Superior temporal gyrus (tissue), 1 donor: ENCODE results near the gene PRIMPOL.
"Not testable (repeated sequence)": the region's sequence is repeated elsewhere in the genome, so short reads cannot be mapped to it uniquely, and the experiment has no call there.

Experiments used
- DNase-seq: peaks from one replicate; pipeline ENCODE4 v3.0.0-alpha.2; 2016; ENCODE audit errors: extremely low spot score

The PRIMPOL gene, protein sequence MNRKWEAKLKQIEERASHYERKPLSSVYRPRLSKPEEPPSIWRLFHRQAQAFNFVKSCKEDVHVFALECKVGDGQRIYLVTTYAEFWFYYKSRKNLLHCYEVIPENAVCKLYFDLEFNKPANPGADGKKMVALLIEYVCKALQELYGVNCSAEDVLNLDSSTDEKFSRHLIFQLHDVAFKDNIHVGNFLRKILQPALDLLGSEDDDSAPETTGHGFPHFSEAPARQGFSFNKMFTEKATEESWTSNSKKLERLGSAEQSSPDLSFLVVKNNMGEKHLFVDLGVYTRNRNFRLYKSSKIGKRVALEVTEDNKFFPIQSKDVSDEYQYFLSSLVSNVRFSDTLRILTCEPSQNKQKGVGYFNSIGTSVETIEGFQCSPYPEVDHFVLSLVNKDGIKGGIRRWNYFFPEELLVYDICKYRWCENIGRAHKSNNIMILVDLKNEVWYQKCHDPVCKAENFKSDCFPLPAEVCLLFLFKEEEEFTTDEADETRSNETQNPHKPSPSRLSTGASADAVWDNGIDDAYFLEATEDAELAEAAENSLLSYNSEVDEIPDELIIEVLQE

DNA sequence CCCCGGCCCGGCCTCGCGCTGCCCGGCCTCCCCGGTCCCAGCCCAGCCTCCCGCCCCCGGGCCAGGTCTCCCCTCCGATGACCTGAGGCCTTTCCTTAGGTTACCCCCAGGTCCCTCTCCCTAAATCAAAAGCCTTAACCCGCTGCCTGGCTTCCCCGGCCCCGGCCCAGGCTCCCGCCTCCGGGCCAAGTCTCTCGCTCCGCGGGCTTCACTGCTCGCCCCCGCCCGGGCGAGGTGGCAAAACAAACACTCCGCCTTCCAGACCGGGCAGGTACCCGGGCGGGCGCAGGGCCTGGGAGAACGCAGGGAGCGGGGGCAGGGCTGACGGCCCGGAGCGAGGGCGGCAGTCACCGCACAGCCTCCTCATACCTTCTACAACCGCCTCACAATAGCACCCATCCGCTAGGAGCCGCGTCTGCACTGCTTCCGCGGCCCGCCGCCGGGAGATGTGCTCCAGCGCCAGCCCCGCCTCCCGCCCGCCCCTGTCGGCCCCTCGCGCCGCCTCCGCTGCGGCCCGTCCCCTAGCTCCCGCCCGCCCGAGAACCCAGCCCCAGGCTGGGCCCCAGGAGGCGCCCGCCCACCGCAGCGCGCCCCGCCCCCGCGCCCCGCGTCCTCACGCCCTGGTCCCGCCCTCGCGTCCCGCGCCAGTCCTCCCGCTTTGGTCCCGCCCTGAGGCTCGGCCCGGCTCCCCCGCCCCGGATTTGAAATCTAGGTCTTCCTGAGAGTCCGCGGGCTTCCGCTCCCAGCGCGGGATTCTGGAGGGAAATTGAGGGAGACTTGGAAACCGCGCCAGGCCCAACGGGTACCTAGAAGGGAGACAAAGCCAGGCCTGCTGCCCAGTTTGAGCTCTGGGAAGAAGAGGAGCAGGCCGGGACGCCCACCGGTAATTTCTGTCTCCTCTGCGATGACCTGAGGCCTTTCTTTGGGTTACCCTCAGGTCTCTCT is at the start of gene PRIMPOL, which contains the start of gene CASP3:
PRIMPOL (plus strand) TSS at position 713 of the 945 bp plus-strand sequence. CDS start 7,403 bp downstream, outside the sequence.
CASP3 (minus strand) TSS at position 422 of the 945 bp plus-strand sequence. CDS start 10,994 bp downstream, outside the sequence.
- DNase-seq: peak; percentile 91

DNA sequence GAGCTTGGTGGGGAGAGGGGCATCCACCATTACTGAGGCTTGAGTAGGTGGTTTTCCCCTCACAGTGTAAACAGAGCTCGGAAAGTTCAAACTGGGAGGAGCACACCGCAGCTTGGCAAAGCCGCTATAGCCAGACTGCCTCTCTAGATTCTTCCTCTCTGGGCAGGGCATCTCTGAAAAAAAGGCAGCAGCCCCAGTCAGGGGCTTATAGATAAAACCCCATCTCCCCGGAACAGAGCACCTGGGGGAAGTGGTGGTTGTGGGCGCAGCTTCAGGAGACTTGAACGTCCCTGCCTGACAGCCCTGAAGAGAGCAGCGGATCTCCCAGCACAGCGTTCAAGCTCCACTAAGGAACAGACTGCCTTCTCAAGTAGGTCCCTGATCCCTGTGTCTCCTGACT is 48.6 kb upstream of the PRIMPOL start:
- DNase-seq: not testable (repeated sequence)

DNA sequence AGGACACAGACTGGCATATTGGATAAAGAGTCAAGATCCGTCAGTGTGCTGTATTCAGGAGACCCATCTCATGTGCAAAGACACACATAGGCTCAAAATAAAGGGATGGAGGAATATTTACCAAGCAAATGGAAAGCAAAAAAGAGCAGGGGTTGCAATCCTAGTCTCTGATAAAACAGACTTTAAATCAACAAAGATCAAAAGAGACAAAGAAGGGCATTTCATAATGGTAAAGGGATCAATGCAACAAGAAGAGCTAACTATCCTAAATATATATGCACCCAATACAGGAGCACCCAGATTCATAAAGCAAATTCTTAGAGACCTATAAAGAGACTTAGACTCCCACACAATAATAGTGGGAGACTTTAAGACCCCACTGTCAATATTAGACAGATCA is 46.7 kb upstream of the PRIMPOL start:
- not testable (repeated sequence) for DNase-seq

DNA sequence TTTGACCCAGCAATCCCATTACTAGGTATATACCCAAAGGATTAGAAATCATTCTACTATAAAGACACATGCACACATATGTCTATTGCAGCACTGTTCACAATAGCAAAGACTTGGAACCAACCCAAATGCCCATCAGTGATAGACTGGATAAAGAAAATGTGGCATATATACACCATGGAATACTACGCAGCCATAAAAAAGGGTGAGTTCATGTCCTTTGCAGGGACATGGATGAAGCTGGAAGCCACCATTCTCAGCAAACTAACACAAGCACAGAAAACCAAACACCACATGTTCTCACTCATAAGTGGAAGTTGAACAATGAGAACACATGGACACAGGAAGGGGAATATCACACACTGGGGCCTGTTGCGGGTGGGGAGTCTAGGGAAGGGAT is 42.1 kb upstream of the PRIMPOL start:
- not testable (repeated sequence) for DNase-seq

DNA sequence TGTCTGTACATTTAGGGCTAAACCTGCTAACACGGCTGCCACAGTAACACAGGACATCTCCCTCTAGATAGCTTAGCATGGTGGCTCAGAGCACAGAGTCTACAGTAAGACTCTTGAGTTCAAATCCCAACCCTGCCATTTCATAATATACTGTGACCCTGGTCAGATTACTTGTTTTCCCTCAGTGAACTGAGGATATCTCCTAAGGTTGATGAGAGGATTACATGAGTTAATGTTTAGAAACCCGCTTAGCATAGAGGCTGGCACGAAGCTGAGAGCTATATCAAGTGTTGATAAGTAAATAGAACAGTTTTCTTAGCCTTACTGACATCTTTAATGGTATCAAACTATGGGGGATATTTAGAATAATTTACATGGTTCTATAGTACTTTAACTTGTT is 37.5 kb upstream of the PRIMPOL start:
- DNase-seq: no peak

DNA sequence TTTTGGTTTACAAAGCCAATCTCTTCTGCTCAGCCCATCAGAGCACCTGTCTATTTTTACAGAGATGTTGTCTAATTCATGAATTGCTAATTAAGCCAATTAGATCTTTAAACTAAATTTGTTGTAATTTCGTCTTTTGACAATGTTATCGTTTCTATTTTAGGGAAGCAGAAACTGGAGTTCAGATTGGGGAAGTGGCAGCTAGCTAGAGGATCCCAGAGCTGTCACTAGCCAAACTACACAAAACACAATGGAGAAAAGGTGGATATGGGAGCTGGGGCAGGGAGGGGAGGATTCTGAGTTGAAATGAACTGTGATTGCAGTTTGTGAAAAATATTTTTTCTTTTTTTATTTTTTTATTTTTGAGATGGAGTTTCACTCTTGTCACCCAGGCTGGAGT is 36.1 kb upstream of the PRIMPOL start:
- DNase-seq: no peak

DNA sequence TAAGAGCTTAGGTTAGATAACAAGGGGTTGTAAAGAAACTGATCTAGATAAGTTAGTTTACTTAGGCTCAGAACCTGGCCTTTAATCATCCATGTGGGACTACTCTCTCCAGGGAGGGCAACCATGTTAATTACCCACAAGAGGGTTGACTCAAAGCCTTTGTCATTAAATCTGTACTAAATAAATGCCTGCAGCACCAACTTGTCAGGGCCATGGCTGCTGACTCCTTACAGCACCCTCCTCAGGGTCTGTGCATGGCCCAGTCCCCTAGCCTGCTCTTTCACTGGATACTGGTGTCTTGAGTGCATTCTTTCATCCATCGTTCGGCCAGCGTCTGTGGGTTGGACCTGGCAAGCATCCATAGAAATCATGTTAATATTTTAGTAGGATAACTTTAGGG is 35.0 kb upstream of the PRIMPOL start:
- no peak for DNase-seq

DNA sequence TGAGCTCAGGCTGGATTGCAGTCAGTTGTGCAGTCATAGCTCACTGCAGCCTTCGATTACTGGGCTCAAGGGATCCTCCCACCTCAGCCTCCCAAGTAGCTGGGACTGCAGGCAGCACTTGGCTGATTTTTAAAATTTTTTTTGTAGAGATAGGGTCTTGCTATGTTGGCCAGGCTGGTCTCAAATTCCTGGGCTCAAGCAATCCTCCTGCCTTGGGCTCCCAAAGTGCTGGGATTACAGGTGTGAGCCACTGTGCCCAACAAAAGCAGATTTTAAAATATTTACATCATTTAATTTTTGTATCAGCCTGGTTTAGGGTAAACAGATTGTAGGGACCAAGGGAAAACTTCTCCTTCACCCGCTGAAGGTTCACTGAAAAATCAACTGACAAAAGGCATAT is 33.4 kb upstream of the PRIMPOL start:
- not testable (repeated sequence) for DNase-seq

DNA sequence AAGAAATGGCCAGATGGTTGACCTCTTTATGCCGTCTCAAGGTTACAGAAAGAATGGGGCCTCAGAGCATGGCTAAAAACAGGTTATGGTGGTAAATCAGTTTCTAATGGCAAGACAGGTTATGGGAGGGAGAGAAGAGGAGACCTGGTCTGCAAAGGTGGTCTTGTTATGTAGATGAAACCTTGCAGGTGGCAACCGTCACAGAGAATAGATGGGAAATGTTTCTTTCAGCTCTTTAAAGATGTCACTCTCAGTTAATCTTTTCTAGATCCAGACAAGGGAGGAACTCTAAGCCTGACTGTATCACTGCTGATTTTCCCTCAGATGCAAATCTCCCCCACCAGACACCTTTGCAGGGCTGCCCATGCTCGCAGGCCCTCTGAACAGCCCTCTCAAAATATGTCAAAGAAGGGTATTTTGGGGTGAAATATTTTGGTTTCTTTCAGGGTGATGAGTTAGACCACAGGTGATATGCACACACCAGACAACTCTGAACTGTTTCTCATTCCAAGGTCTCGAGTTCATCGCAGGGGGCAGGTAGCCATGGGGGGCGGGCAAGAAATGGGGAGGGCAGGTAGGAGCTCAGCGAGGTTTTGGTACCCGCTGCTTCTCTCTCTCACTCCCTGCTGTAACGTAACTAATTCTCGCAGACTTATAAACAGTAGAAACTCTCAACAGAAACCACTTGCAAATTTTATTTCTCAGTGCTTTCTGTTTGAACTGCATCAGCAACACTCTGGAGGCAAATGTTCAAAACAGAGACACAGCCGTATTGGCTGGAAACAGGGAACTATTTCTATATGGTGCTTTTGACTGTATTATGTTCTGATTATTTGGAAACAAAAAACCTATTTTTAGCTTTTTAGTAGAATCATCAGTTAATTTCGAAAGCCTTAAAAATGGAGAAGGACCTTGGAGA is 32.6 kb upstream of the PRIMPOL start:
- no peak for DNase-seq

DNA sequence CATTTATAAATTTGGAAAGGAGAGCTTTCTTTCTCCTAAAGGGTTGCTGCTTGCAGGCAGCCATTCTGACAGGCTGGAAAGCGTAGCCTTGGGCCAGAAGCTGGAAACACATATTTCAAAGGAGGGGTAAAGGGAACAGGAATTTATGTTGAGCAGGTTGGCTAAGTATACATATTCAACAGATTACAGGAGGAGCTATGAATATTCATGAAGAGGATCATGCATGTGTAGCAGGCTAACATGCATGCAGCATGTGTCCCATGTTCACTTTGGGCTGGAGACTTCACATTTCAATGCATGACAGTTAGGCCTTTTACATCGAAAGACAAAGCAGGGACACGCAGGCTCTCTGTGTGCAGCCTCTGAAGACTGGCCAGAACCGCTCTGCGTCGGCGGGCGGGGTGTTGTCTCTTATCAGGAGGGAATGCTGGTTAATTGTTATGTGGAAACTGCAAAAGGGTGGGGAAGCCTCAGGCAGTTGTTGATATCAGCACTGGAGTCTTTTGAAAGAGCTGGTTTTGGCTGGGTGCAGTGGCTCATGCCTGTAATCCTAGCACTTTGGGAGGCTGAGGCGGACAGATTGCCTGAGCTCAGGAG is 31.8 kb upstream of the PRIMPOL start:
- DNase-seq: no peak

DNA sequence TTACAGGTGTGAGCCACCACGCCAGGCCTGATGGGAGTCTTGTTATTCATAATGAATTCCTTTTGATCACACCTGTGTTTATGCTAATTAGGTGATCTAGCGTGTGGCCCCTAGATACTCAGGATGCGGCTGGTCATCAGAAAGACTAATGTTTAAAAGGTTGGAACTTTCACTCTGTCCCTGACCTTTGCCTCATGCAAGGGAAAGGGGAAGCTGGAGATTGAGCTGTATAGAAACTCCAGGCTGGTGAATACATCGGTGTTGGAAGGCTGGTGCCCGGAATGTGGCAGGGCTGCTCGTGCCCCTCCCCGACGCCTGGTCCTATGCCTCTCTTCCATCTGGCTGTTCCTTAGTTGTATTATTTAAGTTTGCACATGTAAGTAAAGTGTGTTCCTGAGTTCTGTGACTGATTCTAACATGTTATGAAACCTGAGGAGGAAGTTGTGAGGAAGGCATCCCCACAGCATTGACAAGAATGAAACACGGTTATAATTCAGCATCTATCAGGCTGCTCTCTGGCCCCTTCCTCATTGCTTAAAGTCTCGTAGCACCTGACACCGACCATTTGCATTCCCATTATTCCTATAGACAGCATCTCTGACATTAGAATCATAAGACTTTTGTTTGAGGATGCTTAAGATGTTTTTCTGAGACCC is 29.2 kb upstream of the PRIMPOL start:
- DNase-seq: no peak

DNA sequence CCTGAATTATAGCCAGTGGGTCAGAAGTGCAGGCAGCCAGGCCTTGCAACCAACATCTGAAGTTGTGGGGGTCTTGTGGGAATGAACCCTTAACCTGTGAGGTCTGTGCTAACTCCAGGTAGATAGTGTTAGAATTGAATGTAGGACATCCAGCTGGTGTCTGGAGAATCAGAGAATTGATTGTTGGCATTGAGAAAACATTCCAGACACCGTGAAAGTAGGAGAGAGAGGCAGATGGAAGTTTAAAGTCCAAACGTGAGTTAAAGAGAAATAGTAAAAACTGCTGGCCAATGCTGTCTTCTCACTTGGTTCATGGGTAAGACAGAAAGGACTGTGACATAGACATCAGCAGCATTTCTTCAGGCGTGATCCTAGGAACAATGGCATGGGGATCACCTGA is 28.0 kb upstream of the PRIMPOL start:
- no peak for DNase-seq

DNA sequence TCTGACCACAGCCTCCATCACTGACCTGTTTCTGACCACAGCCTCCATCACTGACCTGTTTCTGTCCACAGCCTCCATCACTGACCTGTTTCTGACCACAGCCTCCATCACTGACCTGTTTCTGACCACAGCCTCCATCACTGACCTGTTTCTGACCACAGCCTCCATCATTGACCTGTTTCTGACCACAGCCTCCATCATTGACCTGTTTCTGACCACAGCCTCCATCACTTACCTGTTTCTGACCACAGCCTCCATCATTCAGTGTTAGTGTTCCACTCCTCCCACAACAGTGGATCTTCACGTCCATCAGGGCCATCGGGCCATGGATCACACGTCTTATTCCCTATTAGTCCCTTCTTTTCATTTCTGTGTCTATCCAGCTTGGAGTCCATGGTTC is 25.0 kb upstream of the PRIMPOL start:
- not testable (repeated sequence) for DNase-seq

DNA sequence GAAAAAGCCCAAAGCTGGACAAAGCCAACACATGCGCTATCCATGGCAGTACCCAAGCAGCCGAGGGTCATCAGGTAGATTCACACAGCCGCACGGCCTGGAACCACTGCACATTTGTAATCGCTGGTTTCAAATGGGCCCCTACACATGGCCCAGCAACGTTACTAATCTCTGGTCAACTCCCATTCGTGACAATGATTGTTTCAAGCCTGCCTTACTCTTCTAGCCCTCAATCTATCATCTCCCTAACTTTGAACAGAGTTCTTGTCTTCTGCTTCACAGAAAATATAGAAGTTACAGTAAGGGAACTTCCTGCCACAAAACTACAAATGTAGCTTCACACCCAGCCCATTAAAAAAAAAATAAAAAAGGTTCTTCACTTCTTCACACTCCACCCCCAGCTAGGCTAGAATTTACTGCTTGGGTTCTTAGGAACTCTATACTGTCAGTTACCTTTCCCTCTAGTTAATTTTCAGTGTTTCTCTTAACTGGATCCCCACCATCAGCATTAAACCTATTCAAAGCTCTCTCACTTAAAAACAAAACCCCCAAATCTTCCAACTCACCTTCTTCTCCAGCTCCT is 24.5 kb upstream of the PRIMPOL start:
- no peak for DNase-seq

DNA sequence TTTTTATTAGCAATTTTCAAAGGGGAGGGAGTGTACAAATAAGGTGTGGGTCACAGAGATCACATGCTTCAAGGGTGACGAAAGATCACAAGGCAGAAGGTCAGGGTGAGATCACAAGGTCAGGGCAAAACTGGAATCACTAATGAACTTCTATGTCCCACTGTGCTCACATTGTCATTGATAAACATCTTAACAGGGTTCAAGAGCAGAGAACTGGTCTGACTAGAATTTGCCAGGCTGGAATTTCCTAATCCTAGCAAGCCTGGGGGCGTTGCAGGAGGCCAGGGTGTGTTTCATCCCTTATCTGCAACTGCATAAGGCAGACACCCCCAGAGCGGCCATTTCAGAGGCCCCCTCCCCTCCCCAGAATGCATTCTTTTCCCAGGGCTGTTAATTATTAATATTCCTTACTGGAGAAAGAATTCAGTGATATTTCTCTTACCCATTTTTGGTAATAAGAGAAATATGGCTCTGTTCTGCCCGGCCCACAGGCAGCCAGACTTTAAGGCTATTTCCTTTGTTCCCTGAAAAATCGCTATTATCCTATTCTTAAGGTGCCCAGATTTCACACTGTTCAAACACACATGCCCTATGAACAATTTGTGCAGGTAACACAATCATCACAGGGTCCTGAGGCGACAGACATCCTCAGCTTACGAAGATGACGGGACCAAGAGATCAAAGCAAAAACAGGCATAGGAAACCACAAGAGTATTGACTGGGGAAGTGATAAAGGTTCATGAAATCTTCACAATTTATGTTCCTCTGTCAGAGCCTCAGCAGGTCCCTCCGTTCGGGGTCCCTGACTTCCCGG is 23.5 kb upstream of the PRIMPOL start:
- not testable (repeated sequence) for DNase-seq

DNA sequence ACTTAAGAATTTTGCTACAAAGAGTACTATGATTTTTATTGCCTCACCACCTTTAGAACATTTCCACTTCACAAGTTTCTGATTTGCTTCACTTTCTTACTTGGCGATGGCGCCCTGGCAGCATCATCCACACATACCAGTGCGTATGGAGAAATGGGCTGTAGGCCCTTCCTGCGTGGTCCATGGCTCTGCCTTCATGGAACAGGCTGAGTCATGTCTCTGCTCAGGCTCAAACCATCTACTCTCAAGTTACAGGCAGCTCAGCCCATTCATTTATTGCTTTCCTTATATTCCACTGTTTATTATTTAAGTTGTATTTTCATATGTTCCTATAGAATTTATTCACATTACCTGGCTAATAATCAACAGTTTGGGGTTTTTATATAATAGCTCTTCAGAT is 21.4 kb upstream of the PRIMPOL start:
- DNase-seq: no peak

DNA sequence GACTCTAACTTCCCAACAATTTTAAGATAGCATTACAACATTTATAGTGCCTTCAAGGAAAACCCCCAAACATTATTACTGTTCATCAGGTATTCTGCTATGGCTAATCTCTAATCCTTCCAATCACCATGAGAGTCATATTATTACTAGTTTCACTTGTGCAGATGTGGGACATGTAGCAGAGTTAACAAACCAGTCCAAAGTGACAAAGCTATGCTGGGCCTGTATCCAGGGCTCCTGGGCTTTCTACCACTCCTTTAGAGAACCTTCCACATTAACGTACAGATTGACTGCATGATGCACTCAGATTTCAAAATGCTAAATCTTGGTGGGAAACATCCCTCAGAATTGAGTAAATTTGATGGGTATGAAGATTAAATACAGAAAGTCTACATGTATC is 16.7 kb upstream of the PRIMPOL start:
- DNase-seq: no peak

DNA sequence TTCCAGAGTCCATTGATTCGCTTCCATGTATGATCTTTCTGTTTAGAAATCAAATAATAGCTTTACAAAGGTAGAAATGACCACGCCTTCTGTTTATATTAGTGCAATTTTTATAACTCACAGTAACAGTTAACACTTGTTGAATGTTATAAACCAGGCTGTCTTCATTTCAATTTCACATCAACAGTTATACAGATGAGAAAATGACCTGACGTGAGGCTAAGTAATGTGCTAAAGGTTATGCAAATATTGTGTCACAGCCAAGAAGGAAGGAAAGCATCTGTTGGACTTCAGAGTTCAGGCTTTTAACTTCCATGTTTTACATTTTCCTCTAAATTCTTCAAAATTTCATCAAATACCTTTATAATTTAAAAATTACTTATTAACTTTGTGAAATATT is 14.2 kb upstream of the PRIMPOL start:
- DNase-seq: no peak

DNA sequence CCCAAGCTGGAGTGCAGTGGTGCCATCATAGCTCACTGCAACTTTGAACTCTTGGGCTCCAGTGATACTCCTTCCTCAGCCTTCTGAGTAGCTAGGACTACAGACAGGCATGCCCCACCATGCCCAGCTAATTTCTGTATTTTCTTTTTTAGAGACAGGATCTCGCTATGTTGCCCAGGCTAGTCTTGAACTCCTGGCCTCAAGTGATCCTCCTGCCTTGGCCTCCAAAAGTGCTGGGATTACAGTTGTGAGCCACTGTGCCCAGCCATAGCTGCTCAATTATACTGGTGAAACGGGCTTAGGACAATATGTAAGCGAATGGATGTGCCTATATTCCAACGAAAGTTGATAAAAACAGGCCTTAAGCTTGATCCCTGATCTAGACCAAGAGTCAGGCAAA is 13.4 kb upstream of the PRIMPOL start:
- no peak for DNase-seq
